NCI-H1694 treated with DMSO at 0.1 percent for 48 hours (cell line): ENCODE measurements around the gene PTX3.

Source experiments
- DNase-seq: peaks from one replicate; lab custom pipeline; 2025; lab: John Stamatoyannopoulos, UW

The PTX3 gene

GRCh38 chr3:157436583-157437291 is at the start of gene PTX3:
PTX3 (plus strand) TSS chr3:157436850; CDS start chr3:157436934, 84 bp downstream.
- no peak for DNase-seq

GRCh38 chr3:157387708-157388435 is 48.8 kb upstream of the PTX3 start:
- no peak for DNase-seq

GRCh38 chr3:157388976-157389375 is 47.7 kb upstream of the PTX3 start:
- DNase-seq, result no peak

GRCh38 chr3:157390713-157391515 is 45.7 kb upstream of the PTX3 start:
- no peak for DNase-seq

GRCh38 chr3:157392104-157392503 is 44.5 kb upstream of the PTX3 start:
- no peak for DNase-seq

- no peak for DNase-seq
Measured at GRCh38 chr3:157393113-157393512, 43.5 kb upstream of the PTX3 start.

- DNase-seq, result no peak
Measured at GRCh38 chr3:157394411-157394810, 42.2 kb upstream of the PTX3 start.

GRCh38 chr3:157398598-157398997 is 38.1 kb upstream of the PTX3 start:
- DNase-seq, result no peak

- DNase-seq, result no peak
Measured at GRCh38 chr3:157404381-157404780, 32.3 kb upstream of the PTX3 start.

GRCh38 chr3:157405457-157405856 is 31.2 kb upstream of the PTX3 start:
- DNase-seq, result no peak

- no peak for DNase-seq
Measured at GRCh38 chr3:157406394-157406793, 30.3 kb upstream of the PTX3 start.

- DNase-seq, result no peak
Measured at GRCh38 chr3:157407769-157408168, 28.9 kb upstream of the PTX3 start.

- no peak for DNase-seq
Measured at GRCh38 chr3:157408499-157409149, 28.0 kb upstream of the PTX3 start.

GRCh38 chr3:157409516-157409915 is 27.1 kb upstream of the PTX3 start:
- DNase-seq, result peak; percentile 46

GRCh38 chr3:157410945-157411344 is 25.7 kb upstream of the PTX3 start:
- no peak for DNase-seq

- DNase-seq, result peak; percentile 48
Measured at GRCh38 chr3:157412323-157412855, 24.3 kb upstream of the PTX3 start.

GRCh38 chr3:157414861-157415260 is 21.8 kb upstream of the PTX3 start:
- peak; percentile 90 for DNase-seq

- DNase-seq, result no peak
Measured at GRCh38 chr3:157416347-157417087, 20.1 kb upstream of the PTX3 start.

- no peak for DNase-seq
Measured at GRCh38 chr3:157417247-157417646, 19.4 kb upstream of the PTX3 start.

GRCh38 chr3:157418104-157418503 is 18.5 kb upstream of the PTX3 start:
- no peak for DNase-seq

- DNase-seq, result no peak
Measured at GRCh38 chr3:157420606-157421130, 16.0 kb upstream of the PTX3 start.
